Fibroblast of pulmonary artery (primary cell): ENCODE measurements around the gene PPP1R13B.

Experiments
- DNase-seq: peaks from one replicate; pipeline ENCODE4 v3.0.0-alpha.2; 2010; ENCODE audit warnings: low read depth
- H3K4me3 ChIP-seq: replicated peaks from 2 replicates; pipeline ENCODE4 v1.5.1; 2011; ENCODE audit warnings: low read depth, mild to moderate bottlenecking, control low read depth, low read length, moderate library complexity
- TF ChIP-seq, protein P1 (sequence below): IDR thresholded peaks from 2 replicates; pipeline ENCODE4 v1.5.1; 2011; ENCODE audit warnings: mild to moderate bottlenecking, control low read depth, low read length, inconsistent platforms; ENCODE audit errors: missing control alignments

Gene PPP1R13B

DNA sequence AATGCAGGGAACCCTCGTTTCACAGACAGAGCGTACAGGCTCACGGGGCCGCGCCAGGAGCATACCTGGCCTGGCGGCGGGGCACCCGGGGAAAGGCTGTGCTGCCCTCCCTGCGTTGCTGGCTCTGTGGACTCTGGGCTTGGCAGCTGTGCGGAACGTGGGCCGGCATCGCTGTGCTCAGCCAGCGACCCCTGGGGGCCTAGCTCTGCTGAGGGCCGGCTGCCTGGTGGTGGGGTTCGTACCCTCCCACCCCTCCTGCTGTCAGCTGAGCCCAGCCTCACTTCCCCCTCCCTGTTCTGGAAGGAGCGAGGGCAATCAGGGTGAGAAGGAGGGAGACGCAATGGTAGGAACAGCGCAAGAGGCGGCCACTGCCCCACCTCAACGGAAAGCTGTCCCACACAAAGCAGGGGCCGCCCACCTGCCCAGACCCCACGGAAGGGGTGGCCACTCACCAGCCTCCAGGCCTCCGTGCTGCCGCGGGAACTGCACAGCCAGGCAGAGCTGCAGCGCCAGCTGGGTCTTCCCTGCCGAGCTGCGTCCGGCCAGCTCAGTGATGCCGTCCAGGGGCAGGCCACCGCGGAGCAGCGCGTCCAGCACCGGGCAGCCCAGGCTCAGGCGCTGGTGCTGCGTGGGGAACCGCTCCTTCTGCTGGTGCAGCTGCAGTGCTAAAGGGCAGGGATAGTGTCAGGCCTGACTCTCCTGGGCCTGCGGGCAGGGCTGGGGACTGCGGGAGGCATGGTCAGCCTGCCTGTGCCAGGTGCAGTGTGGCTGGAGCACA lies 140.6 kb downstream of the PPP1R13B start:
- TF ChIP-seq, protein P1, sequence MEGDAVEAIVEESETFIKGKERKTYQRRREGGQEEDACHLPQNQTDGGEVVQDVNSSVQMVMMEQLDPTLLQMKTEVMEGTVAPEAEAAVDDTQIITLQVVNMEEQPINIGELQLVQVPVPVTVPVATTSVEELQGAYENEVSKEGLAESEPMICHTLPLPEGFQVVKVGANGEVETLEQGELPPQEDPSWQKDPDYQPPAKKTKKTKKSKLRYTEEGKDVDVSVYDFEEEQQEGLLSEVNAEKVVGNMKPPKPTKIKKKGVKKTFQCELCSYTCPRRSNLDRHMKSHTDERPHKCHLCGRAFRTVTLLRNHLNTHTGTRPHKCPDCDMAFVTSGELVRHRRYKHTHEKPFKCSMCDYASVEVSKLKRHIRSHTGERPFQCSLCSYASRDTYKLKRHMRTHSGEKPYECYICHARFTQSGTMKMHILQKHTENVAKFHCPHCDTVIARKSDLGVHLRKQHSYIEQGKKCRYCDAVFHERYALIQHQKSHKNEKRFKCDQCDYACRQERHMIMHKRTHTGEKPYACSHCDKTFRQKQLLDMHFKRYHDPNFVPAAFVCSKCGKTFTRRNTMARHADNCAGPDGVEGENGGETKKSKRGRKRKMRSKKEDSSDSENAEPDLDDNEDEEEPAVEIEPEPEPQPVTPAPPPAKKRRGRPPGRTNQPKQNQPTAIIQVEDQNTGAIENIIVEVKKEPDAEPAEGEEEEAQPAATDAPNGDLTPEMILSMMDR = no peak
- no peak overlapping the region for H3K4me3 ChIP-seq
- no peak for DNase-seq

DNA sequence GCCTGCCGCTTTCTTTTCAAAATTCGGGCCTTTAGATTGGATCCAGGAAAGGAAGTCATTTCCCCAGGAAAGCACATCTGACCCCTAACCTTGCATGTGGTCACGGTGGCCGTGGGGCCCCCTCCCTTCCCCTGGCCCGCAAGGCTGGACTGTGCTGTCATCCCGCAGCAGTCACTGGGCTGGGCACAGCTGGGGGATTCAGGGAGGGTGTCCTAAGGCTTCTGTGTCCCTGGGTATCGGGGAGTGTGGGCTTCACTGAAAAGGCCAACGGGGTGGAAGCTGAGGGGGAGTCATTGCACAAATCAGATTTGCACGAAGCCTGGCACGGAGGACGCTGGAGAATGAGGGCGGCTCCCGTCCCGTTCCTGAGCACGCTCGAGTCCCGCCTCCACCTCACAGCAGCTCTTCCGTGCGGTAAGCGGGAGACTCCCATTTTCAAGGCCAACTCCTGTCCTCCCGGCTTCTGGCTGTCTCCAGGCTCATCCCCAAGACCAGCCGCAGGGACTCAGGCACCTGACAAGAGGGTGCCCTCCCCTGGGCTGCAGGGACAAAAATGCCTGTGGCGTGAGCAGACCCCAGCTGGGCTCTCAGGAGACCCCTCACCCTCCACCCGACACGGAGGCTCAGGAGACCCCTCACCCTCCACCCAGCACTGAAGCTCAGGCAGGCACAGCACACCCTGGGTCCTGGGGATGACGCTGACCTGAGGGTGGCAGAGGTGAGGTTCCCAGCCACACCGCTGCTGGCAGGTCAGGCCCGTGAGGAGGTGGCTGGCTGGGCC lies 141.7 kb downstream of the PPP1R13B start:
- H3K4me3 ChIP-seq = no peak overlapping the region
- DNase-seq = no peak
- TF ChIP-seq, protein P1 = no peak

DNA sequence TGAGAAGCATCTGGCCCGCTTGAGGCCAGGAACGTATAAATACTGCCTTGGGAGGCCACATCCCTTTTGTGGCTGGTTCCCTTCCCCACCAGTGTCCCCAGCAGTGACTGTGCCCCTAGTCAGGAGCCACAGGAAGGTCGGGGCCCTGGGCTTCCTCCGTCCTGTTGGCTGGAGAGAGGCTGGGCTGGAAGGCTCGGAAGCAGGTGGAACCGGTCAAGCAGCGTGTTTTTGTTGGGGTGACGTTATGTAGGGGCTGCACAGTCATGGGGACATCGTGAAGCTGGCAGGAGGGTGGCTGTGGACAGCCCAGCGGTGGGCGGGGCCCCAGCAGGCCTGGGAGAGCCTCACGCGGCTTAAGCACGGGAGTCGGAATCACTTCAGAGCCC lies 142.3 kb downstream of the PPP1R13B start:
- DNase-seq = no peak
- TF ChIP-seq, protein P1 = no peak
- H3K4me3 ChIP-seq = no peak overlapping the region

DNA sequence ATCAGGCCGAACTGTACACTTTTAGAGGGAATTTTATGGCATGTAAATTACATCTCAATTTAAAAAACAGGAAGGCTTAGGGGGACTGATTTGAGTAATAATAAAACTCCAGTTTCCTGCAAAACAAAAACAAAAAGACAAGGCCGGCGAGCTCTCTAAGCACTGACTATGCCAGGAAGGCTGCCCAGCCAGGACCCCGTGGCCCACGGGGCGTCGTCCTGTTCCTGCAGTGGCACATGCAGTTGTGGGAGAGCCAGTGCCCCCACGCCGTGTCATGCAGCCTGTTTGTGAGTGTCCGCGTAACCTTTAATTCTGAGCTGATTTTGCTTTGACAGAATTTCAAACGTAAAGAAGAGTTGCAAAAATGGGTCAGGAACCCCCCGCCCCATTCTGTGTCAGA lies 142.7 kb downstream of the PPP1R13B start:
- DNase-seq = no peak
- H3K4me3 ChIP-seq = no peak overlapping the region
- TF ChIP-seq, protein P1 = no peak

DNA sequence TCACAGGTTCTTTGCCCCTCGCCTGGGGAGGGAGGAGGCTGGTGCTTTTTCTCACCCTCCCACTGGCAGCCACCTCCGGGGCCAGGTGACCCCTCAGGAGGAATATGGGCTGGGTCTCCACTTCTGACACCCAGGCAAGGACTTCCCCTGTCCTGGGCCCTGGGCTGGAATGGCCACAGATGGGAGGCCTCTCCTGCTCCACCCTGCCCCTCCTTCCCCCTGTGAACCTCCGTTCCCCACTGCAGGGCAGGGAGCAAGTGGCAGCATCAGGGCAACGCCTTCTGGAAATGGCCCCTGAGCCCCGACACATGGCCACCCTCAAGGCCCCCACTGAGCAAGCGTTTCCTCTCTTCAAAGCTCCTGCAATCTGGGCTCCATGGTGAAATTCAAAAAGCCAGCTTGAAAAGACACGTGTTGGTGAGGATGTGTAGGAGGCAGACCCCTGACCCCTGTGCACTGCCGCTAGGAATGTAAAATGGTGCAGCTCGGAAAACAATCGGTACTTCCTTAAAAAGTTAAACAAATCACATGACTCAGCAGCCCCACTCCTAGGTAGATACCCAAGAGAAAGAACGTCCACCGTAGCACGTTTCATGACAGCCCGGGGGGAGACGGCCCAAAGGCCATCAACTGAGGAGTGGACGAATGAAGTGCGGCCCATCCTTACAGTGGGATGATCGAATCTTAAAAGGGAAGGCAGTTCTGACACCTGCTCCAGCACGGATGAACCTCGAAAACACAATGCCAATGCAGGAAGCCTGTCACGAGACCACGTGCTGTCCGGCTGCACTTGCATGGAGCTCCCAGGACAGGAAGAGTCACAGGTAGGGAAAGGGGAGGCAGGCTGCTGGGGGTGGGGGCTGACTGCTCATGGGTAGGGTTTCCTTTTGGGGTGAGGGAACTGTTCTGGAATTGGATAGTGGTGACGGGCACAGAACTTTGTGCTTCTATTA lies 143.7 kb downstream of the PPP1R13B start:
- TF ChIP-seq, protein P1 = no peak
- DNase-seq = no peak
- H3K4me3 ChIP-seq = no peak overlapping the region

- no peak overlapping the region for H3K4me3 ChIP-seq
- TF ChIP-seq, protein P1 = no peak
- no peak for DNase-seq
Measured at GRCh38 chr14:103702497-103703432, 144.6 kb downstream of the PPP1R13B start.
